ENCODE data around the gene BAG1.
A peak's percentile ranks its signal among the peaks of the same experiment; 100 is the strongest.

BAG1 gene

DNA sequence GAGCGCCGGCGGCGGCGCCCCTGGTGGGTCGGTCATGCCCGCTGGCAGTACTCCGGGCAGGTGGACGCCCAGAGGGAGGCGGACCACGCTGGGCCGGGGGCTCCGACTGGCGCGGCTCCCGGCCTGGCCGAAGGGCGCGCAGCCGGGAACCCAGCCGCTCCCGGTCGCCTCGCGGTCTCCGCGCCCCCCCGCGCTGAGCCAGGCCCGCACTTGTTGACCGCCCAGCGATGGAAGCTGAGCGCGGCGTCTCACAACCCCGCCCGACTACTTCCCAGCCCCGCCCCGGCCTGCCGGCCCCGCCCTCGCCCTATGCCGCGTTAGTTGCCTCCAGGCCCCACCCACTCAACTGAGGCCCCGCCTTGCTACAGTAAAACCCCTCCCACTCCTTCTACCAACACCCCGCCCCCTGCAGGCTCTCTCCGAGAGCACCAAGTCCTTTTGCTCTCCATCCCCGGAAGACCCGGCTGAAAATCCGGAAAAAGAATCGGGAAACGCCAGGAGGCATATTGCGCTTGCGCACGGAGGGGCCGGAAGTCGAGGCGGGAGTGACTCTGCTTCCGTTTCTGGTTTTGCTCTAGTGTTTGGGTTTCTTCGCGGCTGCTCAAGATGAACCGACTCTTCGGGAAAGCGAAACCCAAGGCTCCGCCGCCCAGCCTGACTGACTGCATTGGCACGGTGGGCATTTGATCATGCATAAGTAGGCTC is at the start of gene BAG1, which contains the start of gene CHMP5:
BAG1 (minus strand) TSS at position 236 of the 705 bp plus-strand sequence.
CHMP5 (plus strand) TSS at position 577 of the 705 bp plus-strand sequence; CDS start at position 607, 30 bp downstream.
- peak; percentile 100 for DNase-seq

DNA sequence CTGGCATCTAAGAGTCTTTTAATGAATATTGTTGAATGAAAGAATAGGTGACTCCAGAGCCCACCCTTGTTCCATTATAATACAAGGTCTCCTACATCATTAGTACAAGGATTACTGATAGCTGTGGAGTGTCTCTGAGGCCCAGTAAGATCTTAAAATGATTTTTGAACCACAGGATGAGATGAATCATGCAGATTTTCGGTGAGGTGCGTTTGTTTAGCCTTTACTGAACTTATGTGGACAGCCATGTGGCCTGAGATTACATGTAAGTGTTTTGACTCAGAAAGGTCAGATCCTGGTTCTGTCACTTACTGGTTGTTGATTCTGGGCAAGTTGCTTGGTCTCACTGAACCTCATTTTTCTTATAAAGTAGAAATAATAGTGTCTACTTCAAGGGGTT is 47.4 kb upstream of the BAG1 start:
- DNase-seq: no peak

DNA sequence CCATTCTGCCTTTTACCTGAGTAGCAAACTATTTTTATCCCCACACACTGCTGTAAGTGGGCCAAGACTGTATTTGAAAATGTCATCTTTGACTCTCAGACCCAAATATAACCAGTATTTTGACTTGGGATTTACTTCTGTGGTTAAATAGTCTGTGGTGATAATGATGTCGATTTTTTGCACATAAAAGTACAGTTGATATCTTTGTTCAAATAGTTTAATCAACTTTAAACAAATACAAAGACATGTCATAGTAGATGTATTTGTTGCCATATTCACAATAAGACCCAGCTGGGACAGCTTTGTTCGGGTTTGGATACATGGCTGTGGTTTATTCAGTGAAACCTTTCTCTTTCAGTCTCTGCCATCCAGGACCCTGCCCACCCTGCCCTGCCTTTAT is 46.2 kb upstream of the BAG1 start:
- no peak for DNase-seq

DNA sequence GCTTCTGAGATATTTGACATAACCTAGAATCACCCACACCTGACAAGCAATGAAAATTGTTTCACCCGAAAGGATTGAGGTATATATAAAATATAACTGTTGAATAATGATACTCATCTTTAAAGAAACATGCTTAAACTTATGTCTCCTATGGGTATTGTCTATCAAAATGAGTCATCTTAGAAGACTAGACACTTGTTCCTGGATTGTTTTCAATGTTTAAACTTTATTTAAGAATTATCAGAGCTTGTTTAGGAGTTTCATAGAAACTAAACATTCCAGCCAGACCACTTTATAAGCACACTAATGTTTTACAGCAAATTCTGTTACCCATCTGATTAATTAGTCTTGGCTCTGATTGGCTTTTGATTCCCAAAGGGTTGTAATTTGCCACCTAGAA is 45.4 kb upstream of the BAG1 start:
- DNase-seq: no peak

DNA sequence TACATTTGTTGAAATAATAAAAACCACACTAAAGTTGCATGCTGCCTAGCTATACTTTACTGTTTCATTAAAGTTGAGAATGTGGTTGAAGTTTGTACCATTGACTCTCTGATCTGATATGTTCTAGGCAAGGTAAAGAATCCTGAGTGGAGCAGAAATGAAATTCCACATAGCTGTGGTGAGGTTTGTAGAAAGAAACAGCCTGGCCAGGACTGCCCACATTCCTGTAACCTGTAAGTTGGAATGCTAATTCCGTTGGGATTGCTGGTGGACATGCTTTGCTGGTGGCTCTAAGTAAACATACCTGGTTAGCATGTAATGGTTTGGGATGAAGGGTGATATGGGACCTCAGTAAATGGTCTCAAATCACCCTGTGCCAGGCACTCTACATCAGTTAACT is 42.6 kb upstream of the BAG1 start:
- DNase-seq: no peak

DNA sequence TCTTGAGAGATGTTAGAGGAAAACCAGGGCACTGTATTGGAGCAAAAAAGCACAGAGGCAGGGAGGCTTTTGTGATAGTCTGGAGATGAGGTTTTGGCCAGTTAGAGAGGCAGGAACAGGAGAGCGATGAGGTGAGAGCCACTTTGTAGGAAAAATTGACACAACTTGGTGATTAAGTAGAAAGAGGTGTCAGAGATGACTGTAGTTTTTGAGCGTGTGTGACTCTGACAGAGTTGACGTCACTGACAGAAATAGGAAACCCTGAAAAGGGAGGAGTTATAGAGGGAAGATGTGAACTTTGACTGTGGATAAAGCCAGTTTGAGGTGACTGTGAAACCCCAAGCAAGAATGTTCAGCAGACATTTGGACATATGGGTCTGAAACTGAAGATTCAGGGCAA is 41.5 kb upstream of the BAG1 start:
- no peak for DNase-seq

DNA sequence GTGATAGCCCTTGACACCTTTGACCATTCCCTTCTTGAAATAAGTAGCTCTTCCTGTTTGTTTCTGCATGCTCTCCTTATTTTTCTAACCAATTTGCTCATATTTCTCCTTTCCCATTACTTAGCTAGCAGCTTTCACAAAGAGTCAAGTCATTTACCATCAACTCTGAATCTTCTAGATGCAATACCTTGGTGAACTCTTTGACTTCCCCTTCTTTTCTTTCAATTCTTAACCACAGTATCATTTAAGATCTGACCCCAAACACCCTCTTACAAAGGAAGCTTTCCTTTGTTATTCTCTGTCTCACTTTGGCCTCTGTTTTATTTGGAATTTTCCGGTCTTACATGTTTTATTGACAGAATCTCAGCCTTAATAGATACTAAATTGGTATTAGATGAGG is 39.9 kb upstream of the BAG1 start:
- no peak for DNase-seq

DNA sequence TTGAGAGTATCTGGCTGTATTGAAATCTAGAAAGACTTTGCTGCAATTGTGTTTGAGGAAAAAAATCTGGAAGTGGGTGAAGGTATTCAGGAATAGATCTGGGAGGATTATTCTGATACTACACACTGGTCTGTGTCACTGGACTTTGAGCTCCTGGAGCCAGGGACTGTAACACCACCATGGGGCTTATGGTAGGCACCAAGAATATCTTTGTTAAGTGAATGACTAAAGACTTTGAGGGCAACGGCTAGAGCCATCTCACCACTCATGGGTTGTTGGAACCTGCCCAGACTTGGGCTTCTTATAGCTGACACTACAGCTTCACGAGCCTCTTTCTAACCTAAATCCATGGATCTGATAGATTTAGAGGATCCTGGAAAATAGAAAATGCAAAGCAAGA is 36.0 kb upstream of the BAG1 start:
- DNase-seq: no peak

DNA sequence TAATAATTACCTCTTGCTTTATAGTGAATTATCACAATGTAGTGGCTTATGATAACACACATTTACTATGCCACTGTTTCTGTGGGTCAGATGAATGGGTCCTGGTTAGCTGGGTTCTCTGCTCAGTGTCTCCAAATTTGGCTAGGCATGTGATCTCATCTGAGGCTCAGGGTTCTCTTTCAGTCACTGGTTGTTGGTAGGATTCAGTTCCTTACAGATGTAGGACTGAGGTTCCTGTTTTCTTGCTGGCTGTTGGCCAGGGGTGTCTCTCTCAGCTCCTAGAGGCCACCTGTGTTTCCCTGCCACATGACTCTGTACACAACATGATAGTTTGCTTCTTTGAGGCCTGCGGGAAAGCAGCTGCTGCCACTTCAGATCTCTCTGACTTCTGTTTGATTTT is 32.9 kb upstream of the BAG1 start:
- DNase-seq: peak; percentile 14

DNA sequence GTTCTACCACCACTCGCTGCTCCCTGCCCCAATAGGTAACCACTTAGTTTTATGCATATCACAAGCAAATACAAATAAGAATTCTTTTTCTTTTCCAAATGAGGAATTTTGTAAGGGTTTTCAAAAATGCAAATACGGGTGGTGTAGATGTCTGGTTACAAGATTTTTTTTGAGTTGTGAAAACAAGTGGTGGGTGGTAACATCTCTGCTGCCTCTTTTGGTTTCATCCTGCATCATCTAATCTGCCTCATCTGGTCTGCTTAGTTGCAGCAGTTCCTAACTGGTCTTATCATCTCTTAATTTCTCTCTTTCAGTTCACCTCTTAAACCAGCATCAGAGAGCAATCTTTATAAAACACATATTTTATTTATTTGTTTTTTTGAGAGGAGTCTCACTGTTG is 31.1 kb upstream of the BAG1 start:
- no peak for DNase-seq

DNA sequence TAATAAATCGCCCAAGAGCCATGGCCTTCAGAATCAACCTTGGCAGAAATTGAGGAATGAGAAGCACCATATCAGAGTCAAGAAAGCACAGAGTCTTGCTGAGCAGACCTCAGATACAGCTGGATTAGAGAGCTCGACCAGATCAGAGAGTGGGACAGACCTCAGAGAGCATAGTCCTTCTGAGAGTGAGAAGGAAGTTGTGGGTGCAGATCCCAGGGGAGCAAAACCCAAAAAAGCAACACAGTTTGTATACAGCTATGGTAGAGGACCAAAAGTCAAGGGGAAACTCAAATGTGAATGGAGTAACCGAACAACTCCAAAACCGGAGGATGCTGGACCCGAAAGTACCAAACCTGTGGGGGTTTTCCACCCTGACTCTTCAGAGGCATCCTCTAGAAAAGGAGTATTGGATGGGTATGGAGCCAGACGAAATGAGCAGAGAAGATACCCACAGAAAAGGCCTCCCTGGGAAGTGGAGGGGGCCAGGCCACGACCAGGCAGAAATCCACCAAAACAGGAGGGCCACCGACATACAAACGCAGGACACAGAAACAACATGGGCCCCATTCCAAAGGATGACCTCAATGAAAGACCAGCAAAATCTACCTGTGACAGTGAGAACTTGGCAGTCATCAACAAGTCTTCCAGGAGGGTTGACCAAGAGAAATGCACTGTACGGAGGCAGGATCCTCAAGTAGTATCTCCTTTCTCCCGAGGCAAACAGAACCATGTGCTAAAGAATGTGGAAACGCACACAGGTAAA is 30.3 kb upstream of the BAG1 start:
- no peak for DNase-seq

DNA sequence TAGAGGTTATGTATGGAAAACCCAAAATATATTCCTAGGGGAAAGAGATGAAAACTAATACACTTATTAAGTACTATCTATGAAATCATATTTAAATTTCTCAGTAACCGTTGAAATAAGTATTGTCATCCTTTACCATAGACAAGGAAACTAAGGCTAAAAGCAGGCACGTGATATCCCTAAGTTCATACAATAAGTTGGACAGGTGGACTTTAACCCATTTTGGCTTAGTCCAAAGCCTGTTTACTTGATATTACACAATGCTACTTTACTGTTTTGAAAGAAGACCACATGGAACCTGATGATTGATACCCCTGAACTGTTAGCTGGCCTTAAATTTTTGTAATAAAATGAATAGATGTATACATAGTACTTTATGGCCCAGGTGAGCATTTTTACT is 29.3 kb upstream of the BAG1 start:
- DNase-seq: no peak

DNA sequence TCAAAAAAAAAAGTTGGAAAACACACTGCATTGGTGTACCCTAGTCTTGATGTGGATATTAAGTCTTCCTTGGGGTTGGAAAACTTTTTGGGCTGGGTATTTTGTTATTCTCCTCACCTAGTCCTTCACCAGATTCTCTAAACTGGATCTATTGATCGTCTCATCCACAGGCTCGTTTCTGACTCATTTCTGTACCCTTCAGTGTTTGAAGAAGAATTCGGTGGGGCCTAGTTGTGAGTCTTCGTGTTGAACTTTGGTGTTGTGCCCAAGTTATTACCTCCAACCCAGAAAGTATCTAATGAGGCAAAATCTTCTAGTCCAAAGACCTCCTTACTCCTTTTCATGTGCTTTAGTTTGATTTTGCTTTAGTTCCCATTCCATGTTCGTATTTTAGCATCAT is 27.4 kb upstream of the BAG1 start:
- no peak for DNase-seq

DNA sequence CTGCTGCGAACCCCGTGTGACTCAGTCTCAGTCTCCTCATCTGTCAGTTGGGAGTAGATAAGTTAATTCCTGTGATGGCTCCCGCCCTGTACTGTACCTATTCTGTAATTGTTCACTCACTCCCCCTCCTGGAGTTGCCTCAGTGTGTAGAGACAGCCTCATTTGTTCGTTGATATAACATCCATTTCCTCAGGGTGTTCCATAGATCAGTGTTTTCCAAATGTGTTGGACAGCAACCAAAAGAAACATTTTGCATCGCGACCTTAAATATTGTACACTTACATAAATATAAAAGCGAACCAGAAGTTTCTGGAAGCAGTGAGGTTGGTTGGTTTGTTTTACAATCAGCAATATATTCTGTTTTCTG is 26.5 kb upstream of the BAG1 start:
- no peak for DNase-seq

DNA sequence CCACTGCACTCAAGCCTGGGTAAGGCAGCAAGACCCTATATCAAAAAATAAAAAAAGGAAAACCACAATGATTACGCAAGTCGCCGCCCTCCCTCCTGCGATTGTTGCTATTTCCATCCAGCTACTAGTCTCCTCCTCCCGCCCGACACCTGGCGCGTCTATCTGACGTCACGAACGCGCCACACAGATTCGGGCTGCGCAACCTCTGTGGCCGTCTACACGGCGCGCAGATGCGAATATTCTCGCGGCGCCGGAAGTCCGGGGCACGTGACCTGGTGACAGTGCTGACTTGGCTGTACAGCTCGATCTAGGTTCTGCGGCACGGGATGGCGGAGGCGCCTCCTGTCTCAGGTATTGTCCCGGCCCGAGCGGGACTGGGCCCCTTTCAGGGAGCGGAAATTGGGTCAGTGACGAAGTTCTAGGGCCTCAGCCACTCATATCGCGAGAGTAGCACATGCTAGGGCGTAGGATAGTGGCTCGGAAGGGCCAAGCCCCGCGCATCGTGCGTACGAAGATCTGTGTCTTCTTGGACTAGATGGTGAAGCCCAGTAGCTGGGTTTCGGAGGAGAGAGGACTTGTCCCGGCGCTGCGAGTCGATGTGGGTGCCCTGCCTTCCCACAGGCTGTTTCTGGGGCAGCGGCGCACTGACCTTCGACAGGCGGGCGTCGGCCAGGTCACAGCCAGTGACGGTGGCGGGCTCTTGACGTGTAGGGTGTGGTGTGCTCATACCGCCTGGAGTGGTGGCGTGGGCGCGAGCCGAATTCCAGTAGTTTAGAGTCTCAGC is 25.9 kb upstream of the BAG1 start, which contains the start of gene NFX1:
NFX1 (plus strand) TSS at position 270 of the 784 bp plus-strand sequence; CDS start at position 327, 57 bp downstream.
- DNase-seq: peak; percentile 99

DNA sequence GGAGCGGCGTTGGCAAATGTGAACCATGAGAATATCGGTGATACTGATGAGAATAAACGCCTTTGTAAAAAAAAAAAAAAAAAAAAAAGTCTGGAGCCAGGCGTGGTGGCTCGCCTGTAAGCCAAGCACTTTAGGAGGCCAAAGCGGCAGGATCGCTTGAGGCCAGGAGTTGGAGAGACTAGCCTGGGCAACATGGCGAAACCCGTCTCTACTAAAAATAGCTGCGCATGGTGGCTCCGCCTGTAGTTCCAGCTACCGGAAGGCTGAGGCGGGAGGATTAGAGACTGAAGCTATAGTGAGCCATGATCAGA is 25.4 kb upstream of the BAG1 start:
- DNase-seq: no peak

DNA sequence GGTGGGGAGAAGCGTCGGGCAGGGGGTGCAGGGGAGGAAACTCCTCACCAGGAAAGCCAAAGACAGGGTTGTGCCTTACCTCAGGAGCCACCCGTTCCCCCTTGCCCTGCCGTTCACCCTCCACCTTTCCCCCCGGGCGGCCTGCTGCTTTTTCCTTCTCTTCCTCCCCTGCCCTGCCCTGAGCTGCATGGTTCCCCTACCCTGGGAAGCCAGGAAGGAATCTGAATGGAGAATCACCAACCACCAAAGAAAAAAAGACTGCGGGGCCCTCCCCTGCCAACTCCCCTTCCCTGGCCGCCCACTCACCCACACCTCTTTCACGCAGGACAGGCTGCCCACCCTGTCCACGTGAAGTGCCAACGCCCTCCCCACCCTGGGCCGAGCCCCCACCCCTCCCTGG is 25.0 kb upstream of the BAG1 start:
- peak; percentile 25 for DNase-seq

DNA sequence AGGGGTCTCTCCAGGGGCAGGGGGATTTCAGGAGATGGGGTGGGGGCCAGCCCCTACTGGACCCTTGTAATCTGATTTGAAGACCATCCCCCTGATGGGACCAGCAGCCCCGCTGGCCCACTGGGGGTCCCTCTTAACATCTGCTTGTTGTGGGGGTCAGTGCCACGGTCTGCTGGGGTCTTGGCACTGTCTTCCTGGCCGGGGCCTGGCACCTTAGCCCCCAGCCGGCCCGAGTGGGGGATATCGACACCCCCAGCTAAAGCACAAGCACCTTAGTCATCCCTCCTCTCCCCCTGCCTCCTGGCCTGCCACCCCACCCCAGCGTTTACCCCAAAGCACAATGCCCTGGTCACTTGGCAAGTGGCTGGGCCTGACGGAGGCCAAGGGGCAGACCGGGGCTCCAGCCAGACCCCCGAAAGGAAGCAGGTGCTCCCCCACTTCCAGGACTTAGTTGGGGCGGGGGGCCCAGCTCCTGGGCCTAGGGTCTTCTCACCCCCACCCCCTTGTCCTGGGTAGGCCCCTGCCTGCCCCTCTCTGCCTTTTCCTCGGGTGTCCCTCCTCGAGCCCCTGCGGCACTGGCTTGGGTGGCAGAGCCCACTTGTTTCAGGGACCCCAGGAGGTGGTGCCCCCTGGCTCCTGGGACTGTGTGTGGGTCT is 24.4 kb upstream of the BAG1 start:
- no peak for DNase-seq

DNA sequence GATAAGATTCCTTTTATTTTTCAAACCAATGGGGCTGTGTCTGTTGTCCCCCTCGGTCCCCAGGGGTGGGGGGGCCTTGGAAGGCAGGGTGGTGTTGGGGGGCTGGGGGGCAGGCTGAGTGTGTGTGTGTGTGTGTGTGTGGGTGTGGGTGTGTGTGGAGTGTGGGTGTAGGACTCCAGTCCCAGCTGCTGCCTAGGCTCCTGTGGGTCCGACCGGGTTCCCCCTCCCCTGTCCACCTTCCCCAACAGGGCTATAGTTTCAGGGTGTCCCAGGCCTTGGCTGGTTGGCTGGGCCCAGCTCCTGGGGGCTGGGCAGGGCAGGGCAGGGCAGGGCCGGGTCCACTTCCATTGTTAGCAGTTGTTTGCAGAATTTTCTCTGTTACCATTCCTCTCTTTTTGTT is 23.7 kb upstream of the BAG1 start:
- DNase-seq: no peak

DNA sequence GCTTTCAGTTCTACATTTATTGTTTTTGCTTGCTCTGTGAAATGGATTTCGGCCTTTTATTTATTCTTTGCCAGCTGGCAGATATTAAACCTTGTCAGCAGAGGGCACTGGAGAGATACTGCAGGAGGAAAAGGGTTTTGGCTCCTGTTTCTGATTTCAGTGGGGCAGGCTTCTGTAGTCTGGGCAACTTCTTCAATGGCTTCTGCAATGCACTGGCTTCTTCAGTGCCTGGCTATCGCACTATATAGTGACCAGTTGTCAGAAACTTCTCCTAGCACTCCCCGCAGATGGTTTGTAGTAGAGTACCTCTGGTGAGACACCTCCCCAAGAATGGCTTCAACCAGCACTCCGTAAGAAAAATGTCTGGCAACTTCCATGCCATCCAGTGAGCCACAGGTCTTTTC is 22.6 kb upstream of the BAG1 start:
- peak; percentile 80 for DNase-seq

DNA sequence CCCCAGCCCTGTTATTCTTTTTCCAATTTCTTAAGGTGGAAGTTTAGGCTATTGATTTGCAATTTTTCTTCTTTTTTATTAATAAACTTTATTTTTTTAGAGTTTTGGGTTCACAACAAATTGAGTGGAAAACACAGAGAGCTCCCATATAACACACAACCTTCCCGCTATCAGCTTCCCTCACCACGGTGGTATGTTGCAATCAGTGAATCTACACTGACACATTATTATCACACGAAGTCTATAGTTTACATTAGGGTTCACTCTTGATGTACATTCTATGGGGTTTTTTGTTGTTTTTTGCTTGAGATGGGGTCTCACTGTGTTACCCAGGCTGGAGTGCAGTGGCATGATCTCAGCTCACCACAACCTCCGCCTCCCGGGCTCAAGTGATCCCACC is 21.0 kb upstream of the BAG1 start:
- DNase-seq: no peak

DNA sequence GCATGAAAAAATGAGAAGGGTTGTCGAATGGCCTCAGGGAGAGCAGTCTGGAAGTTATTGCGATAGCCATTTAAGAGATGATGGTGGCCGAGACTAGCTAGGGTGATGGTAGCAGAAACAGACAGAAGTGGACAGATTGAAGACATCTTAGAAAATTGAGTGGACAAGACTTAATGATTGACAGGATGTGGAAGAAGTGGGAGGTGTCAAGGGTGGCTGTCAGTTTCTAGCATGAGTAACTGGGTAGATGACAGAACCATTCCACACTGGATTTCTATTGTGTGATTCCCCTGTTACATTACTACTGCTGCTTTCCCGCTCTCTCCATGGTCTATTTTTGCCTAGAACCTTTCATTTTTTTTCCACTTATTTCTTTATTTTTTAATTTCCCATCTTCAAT is 13.0 kb upstream of the BAG1 start:
- no peak for DNase-seq

DNA sequence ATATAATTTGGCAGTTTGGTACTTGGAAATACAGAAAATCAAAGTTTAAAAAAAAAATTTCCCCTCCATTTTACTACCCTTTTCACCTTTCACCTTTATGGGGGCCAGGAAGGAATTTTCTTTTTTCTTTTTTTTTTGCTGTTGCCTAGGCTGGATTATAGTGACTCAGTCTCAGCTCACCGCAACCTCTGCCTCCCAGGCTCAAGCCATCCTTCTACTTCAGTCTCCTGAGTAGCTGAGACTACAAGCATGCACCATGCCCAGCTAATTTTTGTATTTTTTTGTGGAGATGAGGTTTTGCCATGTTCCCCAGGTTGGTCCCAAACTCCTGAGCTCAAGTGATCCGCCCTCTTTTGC is 9.4 kb upstream of the BAG1 start:
- no peak for DNase-seq
